ENCODE results near the gene FBRSL1.

FBRSL1 gene

GRCh38 chr12:132521200-132521580 lies 31.2 kb downstream of the FBRSL1 start:
- no peaks in the 10 kb centered on the region for H3K79me2 ChIP-seq (ENCODE audit: insufficient read depth, low read depth)
- no peaks in the 10 kb centered on the region for H3K27me3 ChIP-seq (ENCODE audit: insufficient read depth, low read depth)
- no peak overlapping the region for H3K4me2 ChIP-seq
- TF ChIP-seq CTCF (conservative IDR thresholded peaks at IDR 0.05; ENCODE audit: low read depth, low read length), result no peak
- no peak overlapping the region for H3K4me3 ChIP-seq (IDR thresholded peaks at IDR 0.05; ENCODE audit: insufficient read depth, low read depth, low read length)
- no peaks in the 10 kb centered on the region for H4K20me1 ChIP-seq (ENCODE audit: insufficient read depth)
- H3K27ac ChIP-seq, result no peak overlapping the region
- no peaks in the 10 kb centered on the region for H3K4me1 ChIP-seq (ENCODE audit: low read depth, poor library complexity, severe bottlenecking)
- no peak overlapping the region for H2AFZ ChIP-seq (ENCODE audit: low read depth)
- no peaks in the 10 kb centered on the region for H3K36me3 ChIP-seq (ENCODE audit: insufficient read depth)
- no peak overlapping the region for H3K9ac ChIP-seq

- Histone ChIP-seq H2AFZ (ENCODE audit: low read depth) (no peak overlapping the region), H3K27ac (no peak overlapping the region), H3K4me1 (ENCODE audit: low read depth, poor library complexity, severe bottlenecking) (no peaks in the 10 kb centered on the region), H3K9ac (no peak overlapping the region), H3K79me2 (ENCODE audit: insufficient read depth, low read depth) (no peaks in the 10 kb centered on the region), H3K36me3 (ENCODE audit: insufficient read depth) (no peaks in the 10 kb centered on the region), H3K4me2 (no peak overlapping the region), H3K4me3 (IDR thresholded peaks at IDR 0.05; ENCODE audit: insufficient read depth, low read depth, low read length) (no peak overlapping the region), H3K27me3 (ENCODE audit: insufficient read depth, low read depth) (no peaks in the 10 kb centered on the region), H4K20me1 (ENCODE audit: insufficient read depth) (no peaks in the 10 kb centered on the region)
- TF ChIP-seq CTCF (conservative IDR thresholded peaks at IDR 0.05; ENCODE audit: low read depth, low read length), result no peak
Measured at GRCh38 chr12:132521712-132522292, 31.9 kb downstream of the FBRSL1 start.

- no peaks in the 10 kb centered on the region for H3K27me3 ChIP-seq (ENCODE audit: insufficient read depth, low read depth)
- TF ChIP-seq CTCF (conservative IDR thresholded peaks at IDR 0.05; ENCODE audit: low read depth, low read length), result no peak
- H2AFZ ChIP-seq (ENCODE audit: low read depth), result no peak overlapping the region
- H3K79me2 ChIP-seq (ENCODE audit: insufficient read depth, low read depth), result no peaks in the 10 kb centered on the region
- H4K20me1 ChIP-seq (ENCODE audit: insufficient read depth), result no peaks in the 10 kb centered on the region
- H3K4me3 ChIP-seq (IDR thresholded peaks at IDR 0.05; ENCODE audit: insufficient read depth, low read depth, low read length), result no peak overlapping the region
- H3K4me1 ChIP-seq (ENCODE audit: low read depth, poor library complexity, severe bottlenecking), result no peaks in the 10 kb centered on the region
- no peaks in the 10 kb centered on the region for H3K36me3 ChIP-seq (ENCODE audit: insufficient read depth)
- H3K9ac ChIP-seq, result no peak overlapping the region
- H3K27ac ChIP-seq, result no peak overlapping the region
- H3K4me2 ChIP-seq, result no peak overlapping the region
Measured at GRCh38 chr12:132522592-132523380, 32.8 kb downstream of the FBRSL1 start.

- Histone ChIP-seq H4K20me1 (ENCODE audit: insufficient read depth) (no peaks in the 10 kb centered on the region), H3K36me3 (ENCODE audit: insufficient read depth) (no peaks in the 10 kb centered on the region), H3K4me3 (IDR thresholded peaks at IDR 0.05; ENCODE audit: insufficient read depth, low read depth, low read length) (no peak overlapping the region), H3K9ac (no peak overlapping the region), H3K27me3 (ENCODE audit: insufficient read depth, low read depth) (no peaks in the 10 kb centered on the region), H3K79me2 (ENCODE audit: insufficient read depth, low read depth) (no peaks in the 10 kb centered on the region), H3K27ac (no peak overlapping the region), H3K4me2 (no peak overlapping the region), H3K4me1 (ENCODE audit: low read depth, poor library complexity, severe bottlenecking) (no peaks in the 10 kb centered on the region), H2AFZ (ENCODE audit: low read depth) (no peak overlapping the region)
- peak; percentile 34 for TF ChIP-seq CTCF (conservative IDR thresholded peaks at IDR 0.05; ENCODE audit: low read depth, low read length)
Measured at GRCh38 chr12:132523576-132524331, 33.8 kb downstream of the FBRSL1 start.

Measured in KMS-11 (cell line).